ENCODE results near the gene HEPHL1. TPM values are rescaled to one million over a fixed set of nuclear protein-coding genes. Genes with fewer than 3 reads are reported as not detected.
A peak's percentile ranks its signal among the peaks of the same experiment; 100 is the strongest.

The HEPHL1 gene
- total RNA-seq, 1 donor from 2014 or later, result not detected

DNA sequence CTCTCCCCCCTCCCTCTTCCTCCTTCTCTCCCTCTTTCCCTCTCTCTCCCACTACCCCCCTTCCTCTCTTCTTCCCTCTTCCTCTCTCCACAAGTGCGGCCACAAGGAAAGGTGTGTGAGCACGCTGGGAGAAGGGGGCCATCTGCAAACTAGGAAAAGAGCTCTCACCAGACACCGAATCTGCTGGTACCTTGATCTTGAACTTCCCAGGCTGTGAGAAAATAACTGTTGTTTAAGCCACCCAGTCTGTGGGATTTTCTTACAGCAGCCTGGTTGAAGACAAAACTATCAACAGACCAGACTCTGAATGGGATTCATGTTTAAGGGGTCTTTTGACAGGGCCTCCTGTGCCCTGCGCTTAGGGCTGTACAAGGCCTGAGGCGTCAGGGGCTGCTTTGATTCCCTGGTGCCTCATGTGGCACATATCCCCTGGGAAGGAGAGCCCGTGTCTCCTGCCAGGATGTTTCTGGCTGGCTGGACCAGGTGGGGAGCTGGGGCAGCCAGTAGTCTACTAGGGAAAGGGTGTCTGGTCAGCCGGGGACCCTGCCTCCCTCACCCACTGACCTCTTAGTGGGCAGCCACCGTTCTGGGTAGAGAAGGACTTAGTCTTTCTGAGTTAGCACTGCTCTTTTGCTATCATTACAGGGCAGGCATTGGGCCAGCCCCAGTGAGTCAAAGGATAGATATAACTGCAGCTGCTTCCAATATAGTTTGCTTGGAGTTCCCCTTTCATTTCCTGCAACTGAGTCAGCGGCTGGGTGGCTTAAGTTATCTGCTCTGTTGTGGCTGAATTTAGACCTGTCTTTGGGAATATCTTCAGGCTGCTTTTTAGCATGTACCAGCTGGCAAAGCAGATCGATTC is 113.7 kb downstream of the HEPHL1 start:
- H3K79me2 ChIP-seq (ENCODE audit: insufficient read depth, low read length), result peaks cover 80% of the 10 kb centered on the region
- peak overlapping the region; percentile 85 for H3K4me2 ChIP-seq (ENCODE audit: low read length)
- H3K9me3 ChIP-seq (ENCODE audit: insufficient read depth, low read depth, low read length), result no peaks in the 10 kb centered on the region
- peak overlapping the region; percentile 51 for H3K4me3 Mint-ChIP-seq (ENCODE audit: unreplicated experiment)
- peak overlapping the region; percentile 43 for H3K4me3 ChIP-seq (ENCODE audit: insufficient read depth, low read depth, low read length)
- H2AFZ ChIP-seq (ENCODE audit: low read depth, low read length), result no peak overlapping the region
- peak overlapping the region; percentile 82 for H3K9ac ChIP-seq (ENCODE audit: low read length)
- H3K27me3 ChIP-seq (ENCODE audit: insufficient read depth, low read length), result no peaks in the 10 kb centered on the region
- peaks cover 2% of the 10 kb centered on the region for H3K9me3 Mint-ChIP-seq (ENCODE audit: unreplicated experiment)
- no peaks in the 10 kb centered on the region for H3K27me3 Mint-ChIP-seq (ENCODE audit: low read depth, unreplicated experiment)
- peaks cover 68% of the 10 kb centered on the region for H3K4me1 ChIP-seq (ENCODE audit: insufficient read depth, low read length)
- FAIRE-seq (peak; percentile 69), DNase-seq (ENCODE audit: low read depth) (peak; percentile 94)
- no peaks in the 10 kb centered on the region for H3K36me3 ChIP-seq (ENCODE audit: insufficient read depth, low read length)
- H3K27ac ChIP-seq (ENCODE audit: low read depth, low read length), result peak overlapping the region; percentile 96
- H3K36me3 Mint-ChIP-seq (ENCODE audit: low read depth, unreplicated experiment), result no peaks in the 10 kb centered on the region
- peaks cover 36% of the 10 kb centered on the region for H4K20me1 ChIP-seq (ENCODE audit: insufficient read depth, low read length)
- H3K4me1 Mint-ChIP-seq (ENCODE audit: low read depth, unreplicated experiment), result peaks cover 53% of the 10 kb centered on the region
- TF ChIP-seq, protein P1, sequence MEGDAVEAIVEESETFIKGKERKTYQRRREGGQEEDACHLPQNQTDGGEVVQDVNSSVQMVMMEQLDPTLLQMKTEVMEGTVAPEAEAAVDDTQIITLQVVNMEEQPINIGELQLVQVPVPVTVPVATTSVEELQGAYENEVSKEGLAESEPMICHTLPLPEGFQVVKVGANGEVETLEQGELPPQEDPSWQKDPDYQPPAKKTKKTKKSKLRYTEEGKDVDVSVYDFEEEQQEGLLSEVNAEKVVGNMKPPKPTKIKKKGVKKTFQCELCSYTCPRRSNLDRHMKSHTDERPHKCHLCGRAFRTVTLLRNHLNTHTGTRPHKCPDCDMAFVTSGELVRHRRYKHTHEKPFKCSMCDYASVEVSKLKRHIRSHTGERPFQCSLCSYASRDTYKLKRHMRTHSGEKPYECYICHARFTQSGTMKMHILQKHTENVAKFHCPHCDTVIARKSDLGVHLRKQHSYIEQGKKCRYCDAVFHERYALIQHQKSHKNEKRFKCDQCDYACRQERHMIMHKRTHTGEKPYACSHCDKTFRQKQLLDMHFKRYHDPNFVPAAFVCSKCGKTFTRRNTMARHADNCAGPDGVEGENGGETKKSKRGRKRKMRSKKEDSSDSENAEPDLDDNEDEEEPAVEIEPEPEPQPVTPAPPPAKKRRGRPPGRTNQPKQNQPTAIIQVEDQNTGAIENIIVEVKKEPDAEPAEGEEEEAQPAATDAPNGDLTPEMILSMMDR (IDR thresholded peaks at IDR 0.05; ENCODE audit: insufficient read depth, low read depth, low read length), result no peak
- no peak for TF ChIP-seq EZH2 (IDR thresholded peaks at IDR 0.05; ENCODE audit: insufficient read depth, low read length)
- H3K27ac Mint-ChIP-seq (ENCODE audit: unreplicated experiment), result peak overlapping the region; percentile 96

DNA sequence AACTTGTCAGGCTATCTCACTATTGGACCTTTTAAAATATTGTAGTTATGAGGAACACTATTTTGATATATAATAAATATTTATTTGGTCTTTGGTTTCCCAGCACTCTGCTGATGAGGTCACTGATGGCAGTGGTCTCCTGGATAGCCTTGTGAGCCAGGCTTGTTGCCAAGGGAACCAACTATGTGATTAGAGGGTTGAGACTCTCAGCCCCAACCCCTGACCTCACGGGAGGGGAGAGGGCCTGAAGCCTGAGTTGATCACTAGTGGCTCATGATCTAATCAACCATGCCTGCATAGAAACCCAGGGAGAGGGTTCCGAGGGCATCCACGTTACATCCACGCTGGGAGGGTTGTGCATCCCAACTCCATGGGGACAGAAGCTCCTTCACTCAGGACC is 118.3 kb downstream of the HEPHL1 start:
- H3K4me3 ChIP-seq (ENCODE audit: insufficient read depth, low read depth, low read length), result no peak overlapping the region
- peaks cover 44% of the 10 kb centered on the region for H4K20me1 ChIP-seq (ENCODE audit: insufficient read depth, low read length)
- peaks cover 45% of the 10 kb centered on the region for H3K4me1 ChIP-seq (ENCODE audit: insufficient read depth, low read length)
- H3K4me1 Mint-ChIP-seq (ENCODE audit: low read depth, unreplicated experiment), result peaks cover 66% of the 10 kb centered on the region
- no peaks in the 10 kb centered on the region for H3K27me3 ChIP-seq (ENCODE audit: insufficient read depth, low read length)
- FAIRE-seq (no peak), DNase-seq (ENCODE audit: low read depth) (no peak)
- H3K79me2 ChIP-seq (ENCODE audit: insufficient read depth, low read length), result peaks cover 80% of the 10 kb centered on the region
- H3K36me3 Mint-ChIP-seq (ENCODE audit: low read depth, unreplicated experiment), result peaks cover 2% of the 10 kb centered on the region
- no peaks in the 10 kb centered on the region for H3K36me3 ChIP-seq (ENCODE audit: insufficient read depth, low read length)
- H3K4me3 Mint-ChIP-seq (ENCODE audit: unreplicated experiment), result no peak overlapping the region
- TF ChIP-seq EZH2 (IDR thresholded peaks at IDR 0.05; ENCODE audit: insufficient read depth, low read length), result no peak
- TF ChIP-seq, protein P1 (IDR thresholded peaks at IDR 0.05; ENCODE audit: insufficient read depth, low read depth, low read length), result no peak
- no peaks in the 10 kb centered on the region for H3K27me3 Mint-ChIP-seq (ENCODE audit: low read depth, unreplicated experiment)
- H3K9me3 Mint-ChIP-seq (ENCODE audit: unreplicated experiment), result peaks cover 2% of the 10 kb centered on the region
- no peak overlapping the region for H3K9ac ChIP-seq (ENCODE audit: low read length)
- H2AFZ ChIP-seq (ENCODE audit: low read depth, low read length), result no peak overlapping the region
- peak overlapping the region; percentile 72 for H3K27ac Mint-ChIP-seq (ENCODE audit: unreplicated experiment)
- H3K9me3 ChIP-seq (ENCODE audit: insufficient read depth, low read depth, low read length), result no peaks in the 10 kb centered on the region
- no peak overlapping the region for H3K4me2 ChIP-seq (ENCODE audit: low read length)
- H3K27ac ChIP-seq (ENCODE audit: low read depth, low read length), result no peak overlapping the region

DNA sequence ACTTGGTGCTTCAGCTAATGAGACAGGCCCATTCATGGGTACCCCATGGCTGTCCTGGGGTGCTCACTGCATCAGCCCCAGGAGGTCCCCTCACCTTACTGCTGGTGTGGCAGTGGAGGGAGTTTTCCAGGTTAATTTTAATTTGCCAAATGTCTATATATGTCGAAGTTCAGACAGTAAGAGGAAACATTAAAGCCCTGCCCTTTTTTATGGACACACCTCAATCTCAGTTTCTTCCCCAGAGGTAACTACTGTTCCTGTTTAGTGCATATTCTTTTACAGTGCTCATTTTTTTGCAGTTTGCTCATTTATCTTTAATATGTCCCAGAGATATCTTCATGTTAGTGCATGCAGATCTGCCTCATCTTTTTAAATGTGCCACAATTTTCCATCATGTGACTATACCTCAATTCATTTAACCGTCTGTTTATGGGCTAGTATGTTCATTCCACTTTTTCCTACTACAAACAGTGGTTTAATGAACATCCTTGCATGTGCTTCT is 119.1 kb downstream of the HEPHL1 start:
- H3K27me3 ChIP-seq (ENCODE audit: insufficient read depth, low read length), result no peaks in the 10 kb centered on the region
- no peak overlapping the region for H3K4me2 ChIP-seq (ENCODE audit: low read length)
- Mint-ChIP-seq H3K27me3 (ENCODE audit: low read depth, unreplicated experiment) (no peaks in the 10 kb centered on the region), H3K4me1 (ENCODE audit: low read depth, unreplicated experiment) (peaks cover 60% of the 10 kb centered on the region), H3K27ac (ENCODE audit: unreplicated experiment) (peak overlapping the region; percentile 72), H3K36me3 (ENCODE audit: low read depth, unreplicated experiment) (peaks cover 2% of the 10 kb centered on the region), H3K4me3 (ENCODE audit: unreplicated experiment) (no peak overlapping the region), H3K9me3 (ENCODE audit: unreplicated experiment) (peaks cover 2% of the 10 kb centered on the region)
- H3K36me3 ChIP-seq (ENCODE audit: insufficient read depth, low read length), result no peaks in the 10 kb centered on the region
- H3K9ac ChIP-seq (ENCODE audit: low read length), result no peak overlapping the region
- DNase-seq (ENCODE audit: low read depth) (no peak), FAIRE-seq (no peak)
- H3K4me1 ChIP-seq (ENCODE audit: insufficient read depth, low read length), result peaks cover 37% of the 10 kb centered on the region
- H3K9me3 ChIP-seq (ENCODE audit: insufficient read depth, low read depth, low read length), result no peaks in the 10 kb centered on the region
- H2AFZ ChIP-seq (ENCODE audit: low read depth, low read length), result no peak overlapping the region
- H3K79me2 ChIP-seq (ENCODE audit: insufficient read depth, low read length), result peaks cover 82% of the 10 kb centered on the region
- H4K20me1 ChIP-seq (ENCODE audit: insufficient read depth, low read length), result peaks cover 52% of the 10 kb centered on the region
- no peak overlapping the region for H3K27ac ChIP-seq (ENCODE audit: low read depth, low read length)
- TF ChIP-seq, protein P1 (IDR thresholded peaks at IDR 0.05; ENCODE audit: insufficient read depth, low read depth, low read length), result no peak
- TF ChIP-seq EZH2 (IDR thresholded peaks at IDR 0.05; ENCODE audit: insufficient read depth, low read length), result no peak
- H3K4me3 ChIP-seq (ENCODE audit: insufficient read depth, low read depth, low read length), result no peak overlapping the region
